B cell (primary cell): ENCODE measurements around the gene CPB2. TPM values are rescaled to one million over a fixed set of nuclear protein-coding genes. Genes with fewer than 3 reads are reported as not detected.

ENCODE experiments used
- ATAC-seq: fragments of 200-7000 bp; cut with Tn5 transposase; one replicate; pipeline ENCODE4 v1.10.0; 2021; ENCODE audit warnings: low read depth, mild to moderate bottlenecking, moderate number of reproducible peaks, moderate library complexity
- CTCF ChIA-PET: fragments of 350-600 bp; sonication (Branson Sonifier 250); formaldehyde crosslinking; loops from one replicate; lab custom pipeline; 2021; ENCODE audit warnings: antibody characterized with exemption, inconsistent platforms; lab: Charles Lee
- POLR2A ChIA-PET: fragments of 350-600 bp; sonication (Branson Sonifier 250); formaldehyde crosslinking; loops from one replicate; lab custom pipeline; 2021; ENCODE audit warnings: antibody characterized with exemption; lab: Charles Lee
- DNase-seq: peaks from one replicate; pipeline ENCODE4 v3.0.0; 2013
- H2AFZ ChIP-seq: 2 replicates; pipeline ENCODE4 v1.6.1; 2012; ENCODE audit warnings: mild to moderate bottlenecking, low read depth, low read length; ENCODE audit not compliant: insufficient read depth, poor library complexity, severe bottlenecking
- H3K27ac ChIP-seq, 2 donors: 1 replicate in 1 of 2; 2 replicates in 1 of 2; pipeline ENCODE4 v1.5.1; 2012 to 2013; ENCODE audit warnings: low read length in 2 of 2, mild to moderate bottlenecking in 2 of 2, moderate library complexity in 1 of 2
- H3K27me3 ChIP-seq, 4 experiments: fragments of 200-600 bp in 1 of 4; sonication (generic) in 1 of 4; replicated peaks in 1 of 4; 1 replicate in 2 of 4; 2 replicates in 2 of 4; pipeline versions ENCODE4 v1.6.1 to v1.7.0; 2013 to 2016; ENCODE audit warnings: low read length in 3 of 4, mild to moderate bottlenecking in 2 of 4, mixed read lengths in 1 of 4, moderate library complexity in 1 of 4; ENCODE audit not compliant: insufficient read depth in 4 of 4, control insufficient read depth in 3 of 4; ENCODE audit errors: control extremely low read depth in 1 of 4
- H3K36me3 ChIP-seq, 2 experiments: replicated peaks in 1 of 2; 1 replicate in 1 of 2; 2 replicates in 1 of 2; pipeline versions ENCODE4 v1.6.1 to v1.7.1; 2013; ENCODE audit warnings: low read length in 1 of 2; ENCODE audit not compliant: insufficient read depth in 2 of 2, control insufficient read depth in 1 of 2; ENCODE audit errors: control extremely low read depth in 1 of 2, extremely low read depth in 1 of 2
- H3K4me1 ChIP-seq, 2 donors: fragments of 200-600 bp in 1 of 2; sonication (generic) in 1 of 2; 1 replicate in 1 of 2; 2 replicates in 1 of 2; pipeline versions ENCODE4 v1.5.1 to v1.6.1; 2013 to 2017; ENCODE audit warnings: low read length in 2 of 2; ENCODE audit not compliant: control insufficient read depth in 2 of 2, insufficient read depth in 2 of 2
- H3K4me2 ChIP-seq: replicated peaks from 2 replicates; pipeline ENCODE3; 2012; ENCODE audit warnings: mild to moderate bottlenecking, low read depth, low read length; ENCODE audit not compliant: poor library complexity, severe bottlenecking
- H3K4me3 ChIP-seq, 5 experiments: fragments of 200-600 bp in 1 of 5; sonication (generic) in 1 of 5; 1 replicate in 3 of 5; 2 replicates in 2 of 5; pipeline versions ENCODE4 v1.5.1 to v1.7.0; 2011 to 2016; ENCODE audit warnings: low read length in 4 of 5, mild to moderate bottlenecking in 4 of 5, low read depth in 2 of 5, control low read depth in 1 of 5, moderate library complexity in 1 of 5; ENCODE audit not compliant: insufficient read depth in 1 of 5; ENCODE audit errors: control extremely low read depth in 1 of 5, extremely low read depth in 1 of 5
- H3K79me2 ChIP-seq: fragments of 200-600 bp; sonication (generic); one replicate; pipeline ENCODE4 v1.6.0; 2016; ENCODE audit warnings: low read length; ENCODE audit not compliant: control insufficient read depth, insufficient read depth
- H3K9ac ChIP-seq: fragments of 200-600 bp; sonication (generic); 2 replicates; pipeline ENCODE4 v1.6.1; 2017; ENCODE audit warnings: mild to moderate bottlenecking, low read length, moderate library complexity
- H3K9me3 ChIP-seq, 3 donors: one replicate each; pipeline versions ENCODE4 v1.6.1 to v1.7.1; 2013; ENCODE audit warnings: low read length in 2 of 3; ENCODE audit not compliant: control insufficient read depth in 2 of 3, insufficient read depth in 1 of 3; ENCODE audit errors: control extremely low read depth in 1 of 3
- H4K20me1 ChIP-seq: 2 replicates; pipeline ENCODE4 v1.6.0; 2012; ENCODE audit warnings: mild to moderate bottlenecking, low read length; ENCODE audit not compliant: insufficient read depth, control insufficient read depth, poor library complexity, severe bottlenecking
- H3K27ac Mint-ChIP-seq: one replicate; pipeline ENCODE4 v1.8.0; 2021; ENCODE audit warnings: mixed read lengths
- H3K27me3 Mint-ChIP-seq: one replicate; pipeline ENCODE4 v1.8.0; 2021; ENCODE audit warnings: mixed read lengths
- H3K4me1 Mint-ChIP-seq: one replicate; pipeline ENCODE4 v1.8.0; 2021; ENCODE audit warnings: mixed read lengths
- H3K4me3 Mint-ChIP-seq: one replicate; pipeline ENCODE4 v1.8.0; 2021; ENCODE audit warnings: mixed read lengths
- H3K9me3 Mint-ChIP-seq: one replicate; pipeline ENCODE4 v1.8.0; 2022; ENCODE audit warnings: mixed read lengths; ENCODE audit not compliant: insufficient read depth
- CTCF ChIP-seq: fragments of 200-600 bp; IDR thresholded peaks from one replicate; pipeline ENCODE4 v1.8.0; 2022; ENCODE audit warnings: antibody characterized with exemption, mild to moderate bottlenecking
- EZH2 ChIP-seq: IDR thresholded peaks from 2 replicates; pipeline ENCODE4 v1.6.1; 2012; ENCODE audit warnings: borderline replicate concordance, low read depth, mild to moderate bottlenecking, moderate library complexity, low read length; ENCODE audit not compliant: insufficient read depth, poor library complexity, severe bottlenecking
- WGBS: methylation state at CpG from one replicate; pipeline ENCODE4 v1.1.5; 2013; ENCODE audit warnings: missing lambda C conversion rate; ENCODE audit not compliant: insufficient coverage; 5-methylcytosine and 5-hydroxymethylcytosine counted together
- intact Hi-C: fragments of 100-400 bp; cut with micrococcal nuclease; formaldehyde crosslinking; loops from one replicate; pipeline ENCODE4 v1.10.0; 2022
- polyA plus RNA-seq: library from polyadenylated mRNA; depleted of rRNA; stranded (reverse); fragments of >200 nt; gene quantifications from 2 replicates; pipeline ENCODE4 v1.2.3, GENCODE V29; 2012
- total RNA-seq, 2 donors: library from RNA; stranded (reverse); fragments of 120-200 nt in 1 of 2; gene quantifications; 1 replicate in 1 of 2; 2 replicates in 1 of 2; pipeline versions ENCODE4 v1.2.3 to v1.2.4, GENCODE V29; 2013 to 2022

The CPB2 gene
- total and polyA plus RNA-seq, 2 donors (not counting 1 experiment from before 2014, with no cell fraction given), result not detected

- H3K9ac ChIP-seq, result no peak overlapping the region
- H2AFZ ChIP-seq, result no peak overlapping the region
- no peaks in the 10 kb centered on the region for H3K36me3 ChIP-seq
- no peak overlapping the region for H3K4me3 ChIP-seq
- H4K20me1 ChIP-seq, result no peaks in the 10 kb centered on the region
- no peaks in the 10 kb centered on the region for H3K9me3 ChIP-seq
- no peaks in the 10 kb centered on the region for H3K27me3 ChIP-seq
- no peak overlapping the region for H3K4me3 Mint-ChIP-seq
- TF ChIP-seq EZH2, result no peak
- TF ChIP-seq CTCF, result no peak
- no peak overlapping the region for H3K4me2 ChIP-seq
- no peaks in the 10 kb centered on the region for H3K79me2 ChIP-seq
- no peak overlapping the region for H3K27ac Mint-ChIP-seq
- WGBS, result 0% methylated on average over 1 of the region's 1 CpG
- no peaks in the 10 kb centered on the region for H3K4me1 Mint-ChIP-seq
- no peak for DNase-seq
- ChIA-PET POLR2A (no interaction called here), CTCF (no interaction called here)
- H3K4me1 ChIP-seq, result no peaks in the 10 kb centered on the region
- H3K9me3 Mint-ChIP-seq, result no peaks in the 10 kb centered on the region
- no peak overlapping the region for H3K27ac ChIP-seq
- H3K27me3 Mint-ChIP-seq, result no peaks in the 10 kb centered on the region
- ATAC-seq, result no peak
- intact Hi-C loops, result no loop called here
Measured at GRCh38 chr13:46077265-46077664, 27.6 kb downstream of the CPB2 start.

- CTCF ChIA-PET, result no interaction called here
- no peak overlapping the region for H3K27ac Mint-ChIP-seq
- intact Hi-C loops, result no loop called here
- WGBS, result no CpG with 5 or more reads among the region's 3 CpGs
- no peaks in the 10 kb centered on the region for H3K36me3 ChIP-seq
- no peaks in the 10 kb centered on the region for H3K79me2 ChIP-seq
- H3K4me1 ChIP-seq, result no peaks in the 10 kb centered on the region
- POLR2A ChIA-PET, result no interaction called here
- ATAC-seq, result no peak
- H3K9ac ChIP-seq, result no peak overlapping the region
- H3K27me3 ChIP-seq, result no peaks in the 10 kb centered on the region
- no peak overlapping the region for H3K4me2 ChIP-seq
- H4K20me1 ChIP-seq, result no peaks in the 10 kb centered on the region
- H2AFZ ChIP-seq, result no peak overlapping the region
- H3K9me3 Mint-ChIP-seq, result no peaks in the 10 kb centered on the region
- no peak overlapping the region for H3K4me3 ChIP-seq
- H3K4me3 Mint-ChIP-seq, result no peak overlapping the region
- H3K27me3 Mint-ChIP-seq, result no peaks in the 10 kb centered on the region
- no peak overlapping the region for H3K27ac ChIP-seq
- no peaks in the 10 kb centered on the region for H3K9me3 ChIP-seq
- TF ChIP-seq CTCF, result no peak
- TF ChIP-seq EZH2, result no peak
- DNase-seq, result no peak
- H3K4me1 Mint-ChIP-seq, result no peaks in the 10 kb centered on the region
Measured at GRCh38 chr13:46076827-46077226, 28.0 kb downstream of the CPB2 start.
